ENCODE measurements around the gene ATP5ME. TPM values are rescaled to one million over a fixed set of nuclear protein-coding genes. Genes with fewer than 3 reads are reported as not detected.

The ATP5ME gene
- total RNA-seq, 1 donor from 2014 or later: 255 TPM

DNA sequence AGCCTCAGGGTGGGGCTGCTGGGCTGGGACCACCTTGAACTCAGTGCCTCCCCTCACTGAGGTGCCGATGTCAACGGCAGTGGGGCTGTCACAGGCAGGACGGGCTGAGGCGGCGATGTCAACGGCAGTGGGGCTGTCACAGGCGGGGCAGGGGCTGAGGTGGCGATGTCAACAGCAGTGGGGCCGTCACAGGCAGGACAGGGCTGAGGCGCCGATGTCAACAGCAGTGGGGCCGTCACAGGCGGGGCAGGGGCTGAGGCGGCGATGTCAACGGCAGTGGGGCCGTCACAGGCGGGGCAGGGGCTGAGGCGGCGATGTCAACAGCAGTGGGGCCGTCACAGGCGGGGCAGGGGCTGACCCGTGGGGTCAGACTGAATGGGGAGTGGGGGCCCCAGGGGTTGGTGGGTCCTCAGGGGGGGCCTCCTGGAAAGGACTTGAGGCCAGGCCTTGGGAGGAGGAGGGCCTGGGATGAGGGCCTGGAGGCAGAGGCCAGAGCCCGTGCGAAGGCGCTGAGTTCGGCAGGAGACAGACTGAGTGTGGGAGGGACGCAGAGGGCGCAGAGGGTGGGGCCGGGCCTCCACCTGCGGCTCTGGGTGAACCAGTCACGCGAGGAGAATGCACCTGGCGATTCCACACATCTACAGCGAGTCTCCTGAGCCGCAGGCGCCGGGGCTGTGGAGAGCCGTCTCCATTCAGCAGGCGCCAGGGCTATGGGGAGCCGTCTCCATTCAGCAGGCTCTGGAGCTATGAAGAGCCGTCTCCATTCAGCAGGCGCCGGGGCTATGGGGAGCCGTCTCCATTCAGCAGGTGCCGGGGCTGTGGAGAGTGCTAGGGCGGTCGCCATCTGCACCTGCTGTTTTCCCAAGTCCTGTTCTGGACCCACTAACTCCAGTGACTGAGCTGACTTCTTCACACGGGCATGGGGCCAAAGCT is 22.9 kb downstream of the ATP5ME start:
- Histone ChIP-seq H3K4me3 (ENCODE audit: insufficient read depth, low read depth, low read length) (no peak overlapping the region), H3K79me2 (ENCODE audit: insufficient read depth, low read length) (no peaks in the 10 kb centered on the region), H4K20me1 (ENCODE audit: insufficient read depth, low read length) (no peaks in the 10 kb centered on the region), H3K27me3 (ENCODE audit: insufficient read depth, low read length) (peaks cover 4% of the 10 kb centered on the region), H3K9ac (ENCODE audit: low read length) (no peak overlapping the region), H3K27ac (ENCODE audit: low read depth, low read length) (no peak overlapping the region), H3K9me3 (ENCODE audit: insufficient read depth, low read depth, low read length) (no peaks in the 10 kb centered on the region), H3K4me2 (ENCODE audit: low read length) (no peak overlapping the region), H3K4me1 (ENCODE audit: insufficient read depth, low read length) (no peaks in the 10 kb centered on the region), H2AFZ (ENCODE audit: low read depth, low read length) (no peak overlapping the region), H3K36me3 (ENCODE audit: insufficient read depth, low read length) (no peaks in the 10 kb centered on the region)
- Mint-ChIP-seq H3K36me3 (ENCODE audit: low read depth, unreplicated experiment) (peaks cover 2% of the 10 kb centered on the region), H3K27me3 (ENCODE audit: low read depth, unreplicated experiment) (peaks cover 22% of the 10 kb centered on the region), H3K4me1 (ENCODE audit: low read depth, unreplicated experiment) (no peaks in the 10 kb centered on the region), H3K27ac (ENCODE audit: unreplicated experiment) (no peak overlapping the region), H3K9me3 (ENCODE audit: unreplicated experiment) (peaks cover 3% of the 10 kb centered on the region), H3K4me3 (ENCODE audit: unreplicated experiment) (no peak overlapping the region)
- FAIRE-seq (no peak), DNase-seq (ENCODE audit: low read depth) (no peak)
- no peak for TF ChIP-seq EZH2 (IDR thresholded peaks at IDR 0.05; ENCODE audit: insufficient read depth, low read length)
- TF ChIP-seq, protein P1, sequence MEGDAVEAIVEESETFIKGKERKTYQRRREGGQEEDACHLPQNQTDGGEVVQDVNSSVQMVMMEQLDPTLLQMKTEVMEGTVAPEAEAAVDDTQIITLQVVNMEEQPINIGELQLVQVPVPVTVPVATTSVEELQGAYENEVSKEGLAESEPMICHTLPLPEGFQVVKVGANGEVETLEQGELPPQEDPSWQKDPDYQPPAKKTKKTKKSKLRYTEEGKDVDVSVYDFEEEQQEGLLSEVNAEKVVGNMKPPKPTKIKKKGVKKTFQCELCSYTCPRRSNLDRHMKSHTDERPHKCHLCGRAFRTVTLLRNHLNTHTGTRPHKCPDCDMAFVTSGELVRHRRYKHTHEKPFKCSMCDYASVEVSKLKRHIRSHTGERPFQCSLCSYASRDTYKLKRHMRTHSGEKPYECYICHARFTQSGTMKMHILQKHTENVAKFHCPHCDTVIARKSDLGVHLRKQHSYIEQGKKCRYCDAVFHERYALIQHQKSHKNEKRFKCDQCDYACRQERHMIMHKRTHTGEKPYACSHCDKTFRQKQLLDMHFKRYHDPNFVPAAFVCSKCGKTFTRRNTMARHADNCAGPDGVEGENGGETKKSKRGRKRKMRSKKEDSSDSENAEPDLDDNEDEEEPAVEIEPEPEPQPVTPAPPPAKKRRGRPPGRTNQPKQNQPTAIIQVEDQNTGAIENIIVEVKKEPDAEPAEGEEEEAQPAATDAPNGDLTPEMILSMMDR (IDR thresholded peaks at IDR 0.05; ENCODE audit: insufficient read depth, low read depth, low read length): no peak

DNA sequence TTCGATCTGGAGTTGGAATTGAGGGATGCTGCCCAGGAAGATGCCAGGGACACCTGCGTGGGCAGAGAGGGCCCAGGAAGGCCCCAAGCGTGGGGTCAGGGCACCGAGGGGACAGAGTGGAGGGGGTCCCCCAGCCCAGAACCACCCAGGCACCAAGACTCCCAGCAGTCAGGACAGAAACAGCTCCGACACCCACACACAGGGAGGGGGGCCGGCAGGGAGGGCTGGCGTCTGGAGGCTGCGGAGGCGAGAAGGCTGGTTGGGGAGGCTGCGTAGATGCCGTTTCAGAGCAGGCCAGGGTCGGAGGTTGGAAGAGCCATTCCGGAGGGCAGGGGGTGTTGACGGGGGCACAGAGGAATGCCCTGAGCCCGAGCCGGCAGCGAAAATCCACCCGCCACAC is 23.6 kb downstream of the ATP5ME start:
- H3K9ac ChIP-seq (ENCODE audit: low read length): no peak overlapping the region
- no peak overlapping the region for H3K27ac ChIP-seq (ENCODE audit: low read depth, low read length)
- no peaks in the 10 kb centered on the region for H3K79me2 ChIP-seq (ENCODE audit: insufficient read depth, low read length)
- Mint-ChIP-seq H3K4me3 (ENCODE audit: unreplicated experiment) (no peak overlapping the region), H3K4me1 (ENCODE audit: low read depth, unreplicated experiment) (no peaks in the 10 kb centered on the region), H3K9me3 (ENCODE audit: unreplicated experiment) (peaks cover 3% of the 10 kb centered on the region), H3K27me3 (ENCODE audit: low read depth, unreplicated experiment) (peaks cover 19% of the 10 kb centered on the region), H3K27ac (ENCODE audit: unreplicated experiment) (no peak overlapping the region), H3K36me3 (ENCODE audit: low read depth, unreplicated experiment) (peaks cover 2% of the 10 kb centered on the region)
- FAIRE-seq (no peak), DNase-seq (ENCODE audit: low read depth) (no peak)
- H3K36me3 ChIP-seq (ENCODE audit: insufficient read depth, low read length): no peaks in the 10 kb centered on the region
- no peak overlapping the region for H3K4me2 ChIP-seq (ENCODE audit: low read length)
- TF ChIP-seq, protein P1 (IDR thresholded peaks at IDR 0.05; ENCODE audit: insufficient read depth, low read depth, low read length): no peak
- TF ChIP-seq EZH2 (IDR thresholded peaks at IDR 0.05; ENCODE audit: insufficient read depth, low read length): no peak
- peaks cover 4% of the 10 kb centered on the region for H3K27me3 ChIP-seq (ENCODE audit: insufficient read depth, low read length)
- H3K4me3 ChIP-seq (ENCODE audit: insufficient read depth, low read depth, low read length): no peak overlapping the region
- H4K20me1 ChIP-seq (ENCODE audit: insufficient read depth, low read length): no peaks in the 10 kb centered on the region
- no peaks in the 10 kb centered on the region for H3K9me3 ChIP-seq (ENCODE audit: insufficient read depth, low read depth, low read length)
- H2AFZ ChIP-seq (ENCODE audit: low read depth, low read length): no peak overlapping the region
- H3K4me1 ChIP-seq (ENCODE audit: insufficient read depth, low read length): no peaks in the 10 kb centered on the region

All from astrocyte (in vitro differentiated cells and primary cell).